ENCODE data around the gene PRRT1.

Gene PRRT1

DNA sequence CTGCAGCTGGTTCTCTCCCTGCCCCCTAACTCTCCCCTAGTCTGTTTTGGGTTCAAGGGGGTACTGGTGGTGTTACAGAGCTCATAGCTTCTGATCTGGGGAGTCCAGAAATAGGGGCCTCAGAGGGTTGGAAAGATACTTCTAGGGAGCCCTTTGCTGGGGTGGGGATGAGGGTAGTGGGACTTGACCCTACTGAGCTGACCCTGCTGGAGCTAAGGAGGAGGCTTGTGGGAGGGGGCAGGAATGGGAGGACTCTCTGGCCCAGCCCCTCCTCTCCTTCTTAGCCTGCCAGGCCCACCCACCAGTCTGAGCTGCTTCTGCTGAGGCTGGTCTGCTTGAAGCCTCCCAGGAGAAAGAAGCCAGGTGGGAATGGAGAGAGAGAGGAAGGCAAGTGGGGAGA lies 12.6 kb upstream of the PRRT1 start, which contains the start of gene EGFL8:
Gene EGFL8 (plus strand): TSS at position 301 of the 400 bp plus-strand sequence. CDS start 1,571 bp downstream, outside the sequence.
- Histone ChIP-seq H3K4me1 (ENCODE audit: insufficient read depth, low read length) (no peaks in the 10 kb centered on the region), H3K79me2 (ENCODE audit: insufficient read depth, low read length) (no peaks in the 10 kb centered on the region)
- no peak for DNase-seq

DNA sequence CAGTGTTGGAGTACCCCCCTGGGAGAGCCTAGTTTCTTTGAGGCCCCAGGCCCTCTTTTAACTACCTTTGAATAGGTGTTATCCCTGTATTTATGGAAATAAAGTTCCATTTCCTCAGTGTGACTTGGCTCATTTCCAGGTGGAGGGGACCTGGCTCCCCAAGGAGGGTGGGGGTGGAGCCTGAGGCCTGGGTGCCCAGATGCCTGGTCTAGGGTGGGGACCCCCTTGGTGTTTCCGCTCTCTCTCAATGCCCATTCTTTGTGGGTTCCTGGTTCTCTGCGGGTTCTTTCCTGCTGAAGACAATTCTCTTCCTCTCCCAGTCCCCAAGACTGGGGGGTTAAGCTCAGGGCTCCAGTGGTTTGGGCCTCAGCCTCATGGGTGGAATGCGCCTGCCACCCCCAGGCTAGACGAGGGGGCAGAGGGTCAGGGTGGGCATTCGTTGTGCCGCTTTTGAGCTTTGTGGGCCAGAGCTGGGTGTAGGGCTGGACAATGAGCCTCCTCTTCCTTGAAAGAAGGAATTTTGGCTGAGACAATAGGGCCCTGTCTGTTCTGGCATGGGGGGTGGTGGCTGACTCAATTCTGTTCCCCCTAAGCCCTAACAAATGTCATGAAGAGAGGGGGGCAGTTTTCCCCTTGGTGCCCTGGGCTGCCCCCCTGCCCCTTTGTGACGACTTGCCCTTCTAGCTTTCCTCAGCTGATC lies 12.0 kb upstream of the PRRT1 start:
- Histone ChIP-seq H3K4me3 (ENCODE audit: low read depth in 1 of 2, low read length in 2 of 2) (no peak overlapping the region), H3K36me3 (ENCODE audit: insufficient read depth, low read length) (peaks cover 39% of the 10 kb centered on the region), H3K4me1 (ENCODE audit: insufficient read depth, low read length) (no peaks in the 10 kb centered on the region), H3K4me2 (ENCODE audit: insufficient read depth, low read length) (no peak overlapping the region), H3K27me3 (ENCODE audit: insufficient read depth, low read length, poor library complexity) (no peaks in the 10 kb centered on the region), H3K9me3 (ENCODE audit: insufficient read depth, low read length, severe bottlenecking) (no peaks in the 10 kb centered on the region), H3K79me2 (ENCODE audit: insufficient read depth, low read length) (no peaks in the 10 kb centered on the region), H3K9ac (ENCODE audit: low read depth, low read length) (no peak overlapping the region), H3K27ac (ENCODE audit: low read length) (no peak overlapping the region; the same call in 1 of the 2 replicates), H4K20me1 (ENCODE audit: insufficient read depth, low read length) (no peaks in the 10 kb centered on the region), H2AFZ (ENCODE audit: low read depth, low read length) (no peak overlapping the region)
- ATAC-seq (ENCODE audit: insufficient read depth, low read depth) (no peak), DNase-seq (no peak)
- TF ChIP-seq EZH2 (IDR thresholded peaks at IDR 0.05; ENCODE audit: borderline replicate concordance, low read depth, low read length, severe bottlenecking), result no peak
- TF ChIP-seq, protein P1, sequence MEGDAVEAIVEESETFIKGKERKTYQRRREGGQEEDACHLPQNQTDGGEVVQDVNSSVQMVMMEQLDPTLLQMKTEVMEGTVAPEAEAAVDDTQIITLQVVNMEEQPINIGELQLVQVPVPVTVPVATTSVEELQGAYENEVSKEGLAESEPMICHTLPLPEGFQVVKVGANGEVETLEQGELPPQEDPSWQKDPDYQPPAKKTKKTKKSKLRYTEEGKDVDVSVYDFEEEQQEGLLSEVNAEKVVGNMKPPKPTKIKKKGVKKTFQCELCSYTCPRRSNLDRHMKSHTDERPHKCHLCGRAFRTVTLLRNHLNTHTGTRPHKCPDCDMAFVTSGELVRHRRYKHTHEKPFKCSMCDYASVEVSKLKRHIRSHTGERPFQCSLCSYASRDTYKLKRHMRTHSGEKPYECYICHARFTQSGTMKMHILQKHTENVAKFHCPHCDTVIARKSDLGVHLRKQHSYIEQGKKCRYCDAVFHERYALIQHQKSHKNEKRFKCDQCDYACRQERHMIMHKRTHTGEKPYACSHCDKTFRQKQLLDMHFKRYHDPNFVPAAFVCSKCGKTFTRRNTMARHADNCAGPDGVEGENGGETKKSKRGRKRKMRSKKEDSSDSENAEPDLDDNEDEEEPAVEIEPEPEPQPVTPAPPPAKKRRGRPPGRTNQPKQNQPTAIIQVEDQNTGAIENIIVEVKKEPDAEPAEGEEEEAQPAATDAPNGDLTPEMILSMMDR (IDR thresholded peaks at IDR 0.05; ENCODE audit: borderline replicate concordance, extremely low read depth, low read length, poor library complexity, severe bottlenecking), result no peak

More for the DNA sequence above, 12.6 kb upstream of the PRRT1 start, which contains the start of gene EGFL8:
- Histone ChIP-seq H2AFZ (ENCODE audit: low read depth, low read length) (no peak within 1 kb of the TSS), H3K27me3 (ENCODE audit: insufficient read depth, low read length, poor library complexity) (no peaks in the 10 kb centered on the region), H3K4me3 (ENCODE audit: low read depth in 1 of 2, low read length in 2 of 2) (no peak within 1 kb of the TSS), H4K20me1 (ENCODE audit: insufficient read depth, low read length) (no peaks in the 10 kb centered on the region), H3K4me2 (ENCODE audit: insufficient read depth, low read length) (no peak within 1 kb of the TSS), H3K27ac (ENCODE audit: low read length) (no peak within 1 kb of the TSS; the same call in 1 of the 2 replicates), H3K9ac (ENCODE audit: low read depth, low read length) (no peak within 1 kb of the TSS), H3K9me3 (ENCODE audit: insufficient read depth, low read length, severe bottlenecking) (no peaks in the 10 kb centered on the region), H3K36me3 (ENCODE audit: insufficient read depth, low read length) (peaks cover 43% of the 10 kb centered on the region)
- no peak for ATAC-seq (ENCODE audit: insufficient read depth, low read depth)
- no peak for TF ChIP-seq EZH2 (IDR thresholded peaks at IDR 0.05; ENCODE audit: borderline replicate concordance, low read depth, low read length, severe bottlenecking)
- TF ChIP-seq, protein P1 (IDR thresholded peaks at IDR 0.05; ENCODE audit: borderline replicate concordance, extremely low read depth, low read length, poor library complexity, severe bottlenecking), result no peak

DNA sequence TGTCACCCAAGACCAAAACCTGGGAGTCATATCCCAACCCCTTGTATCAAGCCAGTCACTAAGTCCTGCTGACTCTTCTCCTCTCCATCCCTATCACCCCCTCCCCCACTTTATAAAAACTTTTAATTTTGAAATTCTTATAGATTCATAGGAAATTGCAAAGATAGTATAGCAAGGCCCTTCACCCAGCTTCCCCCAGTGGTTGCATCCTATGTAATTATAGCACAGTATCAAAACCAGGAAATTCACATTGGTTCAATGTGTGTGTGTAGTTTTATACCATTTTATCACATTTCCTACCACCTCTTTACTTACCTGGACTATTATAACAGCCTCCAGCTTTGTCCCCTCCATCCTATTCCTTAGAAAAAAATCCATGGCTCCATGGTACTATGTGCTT lies 6.3 kb upstream of the PRRT1 start:
- Histone ChIP-seq H3K27ac (ENCODE audit: low read length) (no peak overlapping the region), H3K4me3 (ENCODE audit: low read depth in 1 of 2, low read length in 2 of 2) (no peak overlapping the region), H3K79me2 (ENCODE audit: insufficient read depth, low read length) (peaks cover 23% of the 10 kb centered on the region), H3K4me1 (ENCODE audit: insufficient read depth, low read length) (peaks cover 22% of the 10 kb centered on the region), H2AFZ (ENCODE audit: low read depth, low read length) (no peak overlapping the region), H3K9ac (ENCODE audit: low read depth, low read length) (no peak overlapping the region), H3K36me3 (ENCODE audit: insufficient read depth, low read length) (peaks cover 43% of the 10 kb centered on the region), H3K27me3 (ENCODE audit: insufficient read depth, low read length, poor library complexity) (no peaks in the 10 kb centered on the region), H4K20me1 (ENCODE audit: insufficient read depth, low read length) (peaks cover 9% of the 10 kb centered on the region; the same call in 1 of the 2 replicates), H3K4me2 (ENCODE audit: insufficient read depth, low read length) (no peak overlapping the region), H3K9me3 (ENCODE audit: insufficient read depth, low read length, severe bottlenecking) (no peaks in the 10 kb centered on the region)
- no peak for ATAC-seq (ENCODE audit: insufficient read depth, low read depth)
- no peak for DNase-seq
- TF ChIP-seq EZH2 (IDR thresholded peaks at IDR 0.05; ENCODE audit: borderline replicate concordance, low read depth, low read length, severe bottlenecking), result no peak
- TF ChIP-seq, protein P1 (IDR thresholded peaks at IDR 0.05; ENCODE audit: borderline replicate concordance, extremely low read depth, low read length, poor library complexity, severe bottlenecking), result no peak

All from DND-41 (cell line).